CD1c-positive myeloid dendritic cell (primary cell): ENCODE data around the gene LPP.

Source experiments
- DNase-seq: peaks from one replicate; pipeline ENCODE4 v3.0.0-alpha.2; 2016; ENCODE audit errors: extremely low spot score

LPP gene

DNA sequence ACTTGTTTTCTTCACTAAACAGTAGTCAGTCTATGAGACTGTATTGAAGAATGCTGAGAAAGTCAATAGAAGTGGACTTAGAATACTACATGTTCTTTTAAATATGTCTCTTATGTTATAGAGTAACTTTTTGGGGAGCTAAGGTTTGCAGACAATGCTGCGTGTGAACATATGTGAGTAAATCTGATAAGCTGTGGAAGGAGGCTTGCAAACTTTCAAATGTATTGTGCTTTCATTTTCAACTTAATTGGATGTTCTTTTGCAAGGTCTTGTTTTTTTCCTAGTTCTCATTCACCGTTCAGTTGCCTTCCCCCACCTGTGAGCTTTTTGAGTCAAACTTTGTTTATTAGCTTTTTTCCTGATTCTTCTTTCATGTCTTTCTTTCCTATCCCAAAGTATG lies 176.2 kb downstream of the LPP start:
- no peak for DNase-seq

DNA sequence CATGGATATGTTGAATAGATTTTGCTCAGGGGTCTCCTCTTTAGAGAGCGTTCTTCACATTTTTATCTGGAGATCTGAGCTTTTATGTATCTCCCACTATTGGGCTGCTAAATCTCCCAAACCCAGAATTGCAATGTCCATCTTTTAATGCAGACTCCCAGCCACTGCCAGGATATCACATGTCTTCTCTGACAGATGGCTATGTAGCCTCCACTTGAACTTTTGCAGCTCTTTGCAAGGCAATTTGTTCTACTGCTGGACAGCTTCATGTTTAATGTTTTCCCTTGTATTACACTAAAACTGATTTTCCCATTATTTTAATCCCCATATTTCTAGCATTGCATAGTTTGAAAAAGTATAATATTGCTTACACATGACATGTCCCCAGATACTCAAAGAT lies 177.2 kb downstream of the LPP start:
- DNase-seq: no peak

DNA sequence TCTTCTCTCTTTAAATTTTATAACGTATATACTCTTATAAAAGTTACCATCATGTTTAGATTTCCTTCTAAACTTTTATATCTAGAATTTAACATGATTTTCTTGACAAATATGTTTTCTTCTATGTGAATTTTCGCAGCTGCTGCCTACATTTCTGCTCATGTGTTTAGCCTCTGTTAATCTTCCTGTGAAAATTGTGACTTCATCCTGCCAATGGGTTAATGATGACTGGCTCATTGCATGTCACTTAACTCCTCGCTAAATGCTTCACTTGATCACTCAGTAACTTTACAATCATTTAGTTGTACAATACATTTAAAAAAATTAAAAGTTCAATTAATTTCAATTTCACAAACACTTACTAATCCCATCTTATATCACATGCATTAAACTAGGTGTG lies 178.1 kb downstream of the LPP start:
- no peak for DNase-seq

DNA sequence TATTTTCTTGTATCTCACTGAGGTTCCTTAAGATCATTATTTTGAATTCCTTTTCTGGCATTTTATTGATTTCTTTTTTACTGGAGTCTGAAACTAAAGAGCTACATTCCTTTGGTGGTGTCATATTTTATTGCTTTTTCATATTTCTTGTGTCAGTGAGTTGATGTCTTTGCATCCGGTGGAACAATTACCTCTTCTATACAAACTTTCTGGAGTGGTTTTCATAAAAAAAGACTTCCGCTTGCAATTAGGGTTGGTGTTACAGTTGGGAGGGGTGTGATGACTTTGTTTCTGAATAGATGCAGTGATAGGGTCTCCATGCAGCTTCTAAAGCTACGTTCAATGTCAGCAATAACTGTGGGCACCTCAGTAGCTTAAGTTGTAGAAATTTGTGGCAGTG lies 181.7 kb downstream of the LPP start:
- no peak for DNase-seq

DNA sequence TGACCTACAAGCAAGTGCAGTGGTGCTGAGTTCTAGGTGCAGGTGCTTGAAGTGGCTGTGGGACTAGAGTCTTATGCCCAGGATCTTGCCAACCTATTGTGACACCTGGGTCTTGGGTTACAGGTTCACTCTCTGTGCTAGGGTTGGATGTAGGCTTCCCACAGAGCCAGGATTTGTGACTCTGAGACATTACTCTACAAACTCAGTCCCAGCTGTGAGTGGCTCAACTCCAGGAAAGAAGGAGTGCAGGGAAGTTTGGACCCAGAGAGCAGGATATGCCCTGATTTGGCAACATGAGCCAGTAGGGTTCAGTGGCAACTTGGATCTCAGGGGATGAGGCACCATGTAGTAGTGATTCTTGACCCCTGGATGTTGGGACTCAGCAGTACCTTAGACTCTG lies 182.2 kb downstream of the LPP start:
- DNase-seq: no peak

DNA sequence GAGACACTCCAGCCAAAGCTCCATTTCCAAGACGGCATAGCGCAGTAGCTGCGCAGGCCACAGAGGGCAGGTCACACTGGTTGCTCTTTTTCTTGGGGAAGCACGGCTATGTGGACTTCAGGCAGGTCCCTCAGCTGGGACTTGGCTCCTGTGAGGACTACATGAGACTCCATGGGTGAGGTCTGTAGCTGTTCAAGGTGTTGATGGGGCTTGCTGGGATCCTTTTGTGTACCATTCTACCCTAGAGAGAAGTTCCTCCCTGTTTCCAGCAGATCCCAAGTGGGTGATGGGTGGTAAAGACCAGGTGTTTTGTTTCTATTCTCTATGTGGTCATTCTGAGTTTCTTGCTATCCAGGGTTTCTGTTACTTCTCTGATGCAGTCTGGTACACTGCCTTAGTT lies 183.3 kb downstream of the LPP start:
- no peak for DNase-seq

DNA sequence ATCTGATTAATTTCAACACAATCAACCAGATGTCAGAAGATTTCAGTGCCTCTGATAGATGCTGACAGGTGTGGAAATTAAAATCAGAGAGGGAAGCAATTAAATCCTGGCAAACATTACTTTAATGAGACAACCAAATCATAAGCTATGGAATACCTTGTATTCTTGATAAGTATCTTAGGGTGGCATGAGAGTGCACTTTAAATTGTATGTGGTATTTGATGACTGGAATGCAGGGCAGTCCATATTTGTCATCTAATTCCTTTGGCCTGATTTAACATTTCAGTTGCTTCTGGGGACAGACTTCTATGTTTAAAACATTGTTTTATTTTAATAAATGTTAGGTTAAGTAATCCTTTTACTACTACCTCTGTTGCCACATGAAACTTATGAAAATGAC lies 184.1 kb downstream of the LPP start:
- DNase-seq: no peak

DNA sequence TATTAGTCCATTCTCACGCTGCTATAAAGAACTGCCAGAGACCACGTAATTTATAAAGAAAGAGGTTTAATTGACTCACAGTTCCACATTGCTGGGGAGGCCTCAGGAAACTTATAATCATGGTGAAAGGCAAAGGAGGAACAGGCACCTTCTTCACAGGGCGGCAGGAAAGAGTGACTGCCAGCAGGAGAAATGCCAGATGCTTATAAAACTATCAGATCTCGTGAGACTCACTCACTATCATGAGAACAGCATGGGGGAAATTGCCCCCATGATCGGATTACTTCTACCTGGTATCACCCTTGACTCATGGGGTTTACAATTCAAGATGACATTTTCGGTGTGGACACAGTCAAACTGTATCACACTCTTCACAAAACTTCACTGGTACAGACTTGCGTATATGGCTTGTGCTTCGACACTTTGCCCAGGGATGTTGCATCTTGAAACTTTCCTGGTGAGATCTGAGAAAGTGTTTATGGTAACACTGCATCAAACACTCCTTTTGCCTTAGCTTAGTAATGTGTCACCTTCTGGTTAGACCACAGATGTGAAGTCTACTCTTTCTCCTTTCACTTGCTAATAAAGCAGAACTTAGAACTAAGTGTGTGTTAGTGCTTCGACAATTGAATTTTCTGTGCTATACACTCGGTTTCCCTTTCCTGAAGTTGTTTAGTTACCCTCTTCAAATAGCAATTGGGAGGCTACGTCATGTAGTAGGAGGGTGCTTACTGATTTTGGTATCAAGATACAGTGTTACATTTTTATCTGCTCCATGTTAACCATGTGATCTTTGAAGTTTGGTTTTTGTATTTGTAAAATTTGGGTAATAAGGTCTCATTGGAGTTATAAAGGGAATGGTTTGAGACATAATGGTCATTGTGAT lies 185.7 kb downstream of the LPP start:
- peak; percentile 10 for DNase-seq

DNA sequence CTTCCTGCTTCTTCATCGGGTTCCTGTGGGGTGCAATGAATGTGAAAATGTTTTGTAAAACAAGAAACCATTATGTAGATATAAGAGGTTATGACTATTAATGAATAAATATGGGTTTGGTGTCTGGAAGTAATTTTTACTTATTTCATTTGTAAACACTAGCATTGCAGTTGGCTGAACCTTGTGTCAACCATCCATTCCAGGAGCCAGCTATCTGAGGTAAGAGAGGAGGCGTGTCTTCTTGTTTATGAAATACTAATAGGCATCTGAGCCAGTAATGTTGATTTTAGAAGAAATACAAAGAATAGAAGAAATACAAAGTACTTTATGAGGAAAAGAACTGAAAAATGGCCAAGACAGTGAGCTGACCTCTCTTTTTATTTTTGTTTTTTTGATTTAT lies 187.5 kb downstream of the LPP start:
- DNase-seq: no peak

DNA sequence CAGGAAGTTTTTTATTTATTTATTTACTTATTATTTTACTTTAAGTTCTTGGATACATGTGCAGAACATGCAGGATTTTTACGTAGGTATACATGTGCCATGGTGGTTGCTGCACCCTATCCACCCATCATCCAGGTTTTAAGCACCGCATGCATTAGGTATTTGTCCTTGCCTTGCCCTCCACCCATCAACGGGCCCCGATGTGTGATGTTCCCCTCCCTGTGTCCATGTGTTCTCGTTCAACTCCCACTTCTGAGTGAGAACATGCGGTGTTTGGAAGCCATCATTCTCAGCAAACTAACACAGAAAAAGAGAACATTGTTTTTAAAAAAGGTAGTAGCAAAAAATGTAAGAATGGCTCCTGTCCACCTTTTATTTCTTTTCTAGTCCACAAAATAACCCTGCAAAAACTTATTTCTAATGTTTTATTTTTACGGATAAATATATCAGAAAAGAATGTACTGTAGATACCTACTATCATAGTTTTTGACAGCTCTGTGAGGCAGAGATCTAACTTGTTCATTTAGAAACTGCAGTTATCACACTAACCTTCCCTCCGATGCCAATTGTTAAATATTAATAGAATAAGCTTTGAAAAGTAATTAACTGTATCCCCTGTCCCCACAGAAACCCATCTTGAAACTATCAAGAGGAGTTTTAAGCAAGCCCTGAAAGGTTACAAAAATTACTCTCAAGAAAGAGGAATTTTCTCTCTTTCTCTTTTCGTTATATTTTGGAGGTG lies 189.2 kb downstream of the LPP start:
- DNase-seq: no peak

DNA sequence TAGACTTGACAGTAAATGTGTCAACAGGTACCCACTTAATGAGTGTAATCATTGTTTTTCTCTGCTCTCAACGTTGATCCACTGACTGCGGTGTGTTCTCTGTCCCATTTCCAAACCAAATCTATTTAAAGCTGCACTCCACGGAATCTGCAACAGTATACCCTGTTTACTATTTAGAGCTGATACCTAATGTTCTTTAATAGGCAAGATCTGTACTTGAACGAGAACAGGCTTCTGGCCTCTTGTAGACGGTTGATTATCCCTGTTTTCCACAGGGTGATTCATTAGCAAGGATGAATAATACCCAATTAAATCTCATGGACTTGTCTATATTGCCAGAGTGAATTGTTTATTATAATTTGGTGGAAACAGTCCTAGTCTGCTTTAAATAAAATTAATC lies 189.9 kb downstream of the LPP start:
- DNase-seq: no peak

DNA sequence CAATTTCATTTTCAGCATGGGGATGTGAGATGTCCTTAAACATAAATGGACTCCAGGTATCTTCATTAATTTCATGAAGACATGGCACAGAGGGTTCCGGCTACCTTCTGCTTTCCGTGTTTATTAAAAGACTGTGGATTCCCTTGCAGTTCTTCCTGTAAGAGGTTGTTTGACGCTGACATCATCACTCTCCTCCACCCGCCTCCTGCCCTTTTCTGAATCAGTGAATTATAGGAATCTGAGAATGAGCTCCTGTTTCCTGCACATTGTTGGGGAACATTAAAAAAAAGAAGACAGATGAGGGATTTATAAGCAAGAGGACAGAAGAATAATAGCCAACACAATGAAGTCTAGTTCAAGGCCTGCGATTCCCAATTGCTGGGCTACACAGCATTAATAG lies 191.3 kb downstream of the LPP start:
- peak; percentile 11 for DNase-seq

DNA sequence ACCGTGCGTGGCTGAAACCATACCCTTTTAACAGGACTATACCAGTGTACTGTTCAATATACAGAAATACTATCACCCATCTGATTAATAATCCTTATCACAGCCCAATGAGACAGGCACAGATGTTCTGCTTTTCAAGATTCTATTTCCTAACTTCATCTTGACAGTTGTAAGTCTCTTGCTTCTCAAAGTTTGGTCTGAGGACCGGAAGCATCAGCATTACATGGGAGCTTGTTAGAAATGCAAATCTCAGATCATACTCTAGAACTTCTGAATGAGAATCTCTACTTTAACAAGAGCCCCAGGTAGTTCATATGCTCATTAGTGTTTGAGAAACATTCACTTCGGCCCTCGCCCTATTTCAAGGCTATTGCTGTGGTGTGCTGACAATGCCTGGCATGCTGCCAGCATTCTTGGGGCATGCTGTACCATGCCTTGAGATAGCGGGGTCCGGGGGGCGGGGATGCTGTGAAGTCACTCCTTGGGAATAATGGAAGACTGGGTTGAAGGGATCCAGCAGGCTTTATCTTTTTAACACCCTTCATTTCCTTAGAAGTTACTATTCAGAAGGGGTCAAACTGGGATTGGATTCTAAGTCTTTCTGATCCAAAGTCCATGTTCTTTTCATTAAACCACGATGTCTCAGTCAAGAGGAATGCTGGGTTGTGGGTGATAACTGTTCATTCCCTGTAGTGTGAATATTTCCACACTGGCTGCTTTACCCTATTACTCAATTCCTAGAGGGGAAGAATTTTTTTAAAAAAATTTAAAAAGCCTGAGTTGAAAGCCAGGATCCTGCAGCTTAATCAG lies 194.7 kb downstream of the LPP start:
- DNase-seq: peak; percentile 45

DNA sequence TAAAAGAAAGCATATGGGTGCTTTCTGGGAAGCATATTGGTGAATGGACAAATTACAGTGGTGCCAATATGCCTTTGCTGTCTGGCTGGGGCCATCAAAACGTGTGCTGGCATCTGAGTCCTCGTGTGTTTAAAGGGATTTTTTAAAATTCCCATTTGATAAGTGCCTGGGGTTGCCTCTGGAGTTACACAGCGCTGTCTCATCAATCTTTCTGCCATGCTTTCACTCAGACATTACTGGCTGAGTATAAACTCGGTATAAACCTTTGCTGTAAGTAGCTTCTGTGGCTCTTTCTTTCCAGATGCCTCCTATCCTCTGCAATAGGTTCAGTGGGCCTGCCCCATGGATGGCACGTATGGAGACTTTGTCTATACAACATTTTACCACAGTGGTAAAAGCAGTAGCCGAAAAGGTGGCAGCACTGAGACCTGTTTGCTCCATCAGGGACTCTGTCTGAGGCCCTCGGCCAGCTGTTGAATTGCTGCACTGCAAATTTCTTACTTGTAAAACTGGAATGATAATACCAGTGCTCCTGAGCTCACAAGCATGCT lies 195.5 kb downstream of the LPP start:
- DNase-seq: no peak

DNA sequence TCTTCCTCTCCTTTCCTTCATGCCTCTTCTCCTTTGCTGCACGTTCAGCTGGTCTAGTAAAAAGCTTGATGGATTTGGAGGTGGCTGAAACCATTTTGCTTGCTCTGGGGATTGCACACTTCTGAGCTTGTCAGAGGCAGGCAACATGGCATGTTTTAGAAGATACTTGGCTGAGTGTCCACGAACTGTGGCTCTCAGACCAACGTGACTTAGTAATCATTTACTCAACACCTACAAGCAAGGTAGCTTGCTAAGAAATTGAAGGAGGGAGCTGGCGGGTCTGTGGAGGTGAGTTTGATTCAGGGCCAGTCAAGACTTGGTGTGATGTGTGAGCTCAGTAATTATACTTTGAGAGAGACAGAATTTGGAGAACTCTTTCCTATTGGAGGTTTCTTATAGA lies 196.0 kb downstream of the LPP start:
- DNase-seq: no peak

DNA sequence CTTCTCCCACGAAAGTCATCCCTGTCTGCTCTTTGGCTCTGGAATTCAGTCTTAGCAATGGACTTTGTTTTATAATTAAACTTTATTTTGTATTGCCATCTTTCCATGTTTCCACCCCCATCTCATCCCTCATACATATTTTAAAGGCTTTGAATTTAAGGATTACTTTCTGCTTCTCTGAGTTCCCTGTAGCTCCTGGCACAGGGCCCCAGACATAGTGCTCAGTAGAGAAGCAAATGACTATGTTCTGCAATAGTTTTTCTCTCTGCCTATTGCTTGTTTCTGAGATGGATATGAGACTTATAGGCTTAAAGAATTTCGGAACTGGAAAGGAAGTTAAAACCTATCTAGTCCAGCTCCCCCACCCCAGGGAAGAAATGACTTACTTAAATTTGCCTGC lies 197.0 kb downstream of the LPP start:
- DNase-seq: no peak

DNA sequence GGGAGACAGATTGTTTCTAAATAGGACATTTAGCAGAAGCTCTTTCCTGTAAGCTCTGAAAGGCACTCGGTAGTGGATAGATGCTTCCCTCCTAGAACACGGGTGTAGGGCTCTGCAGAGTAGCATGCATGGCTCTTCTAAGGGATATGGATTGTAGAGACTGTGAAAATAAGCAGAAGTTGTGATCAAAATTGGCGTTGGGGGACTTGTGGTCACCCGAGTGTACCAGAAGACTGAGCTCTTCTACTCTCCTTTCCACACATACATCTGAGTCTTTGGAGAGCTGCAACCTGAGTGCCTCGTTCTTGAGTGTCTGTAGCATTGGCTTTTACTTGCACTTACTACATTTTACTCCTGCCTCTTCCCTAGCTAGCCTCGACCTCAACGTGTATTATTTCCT lies 197.7 kb downstream of the LPP start:
- no peak for DNase-seq

DNA sequence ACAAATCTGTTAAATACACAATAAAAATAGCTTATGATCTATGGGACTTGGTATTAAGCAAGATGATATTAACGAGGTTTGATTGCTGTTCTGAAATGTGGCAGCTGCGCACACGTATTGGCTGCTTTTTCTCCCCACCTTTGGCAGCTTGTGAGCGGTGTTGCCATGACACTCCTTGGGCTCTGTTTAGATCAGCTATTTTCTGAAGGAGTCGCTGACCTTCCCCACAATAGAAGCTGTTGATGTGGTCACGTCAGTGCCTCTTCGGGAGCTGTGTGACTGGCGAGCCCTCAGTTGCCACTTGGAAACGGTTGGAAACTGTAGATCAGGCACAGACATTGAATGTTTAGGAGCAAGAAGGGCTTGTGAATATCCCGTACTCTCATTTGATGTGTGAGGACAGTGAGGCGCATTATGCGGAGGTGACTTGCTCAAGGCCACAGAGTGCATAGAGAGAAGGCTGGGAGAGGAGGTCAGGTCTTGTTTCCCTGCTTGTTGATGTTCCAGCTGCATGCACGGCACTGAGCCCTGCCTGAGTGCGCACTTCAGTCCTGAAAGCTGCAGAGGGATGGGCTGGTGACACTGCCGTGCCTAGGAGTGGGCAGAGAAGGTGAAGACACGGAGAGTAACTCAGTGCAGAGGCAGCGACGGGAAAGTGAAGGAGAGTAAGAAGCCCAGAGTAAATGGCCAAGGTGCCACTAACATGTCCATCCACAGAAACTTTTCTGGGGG lies 198.4 kb downstream of the LPP start:
- no peak for DNase-seq

DNA sequence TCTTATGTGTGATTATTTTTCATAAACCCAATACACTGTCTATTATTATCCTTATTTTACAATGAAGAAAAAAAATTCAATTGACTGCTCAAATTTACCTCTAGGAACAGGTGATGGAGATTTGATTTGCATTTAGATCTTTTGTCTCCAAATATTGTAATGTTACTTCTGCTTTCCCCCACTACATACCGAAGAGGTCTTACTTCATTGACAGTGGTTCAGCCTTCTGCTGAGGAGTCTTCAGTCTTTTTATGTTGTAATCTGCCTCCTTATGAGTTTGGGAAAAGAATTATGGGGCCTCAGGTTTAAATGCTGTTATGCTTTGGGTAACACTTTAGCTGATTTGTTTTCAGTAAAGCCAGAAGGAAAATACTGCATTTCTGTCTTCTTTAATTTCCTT lies 199.5 kb downstream of the LPP start:
- DNase-seq: no peak

DNA sequence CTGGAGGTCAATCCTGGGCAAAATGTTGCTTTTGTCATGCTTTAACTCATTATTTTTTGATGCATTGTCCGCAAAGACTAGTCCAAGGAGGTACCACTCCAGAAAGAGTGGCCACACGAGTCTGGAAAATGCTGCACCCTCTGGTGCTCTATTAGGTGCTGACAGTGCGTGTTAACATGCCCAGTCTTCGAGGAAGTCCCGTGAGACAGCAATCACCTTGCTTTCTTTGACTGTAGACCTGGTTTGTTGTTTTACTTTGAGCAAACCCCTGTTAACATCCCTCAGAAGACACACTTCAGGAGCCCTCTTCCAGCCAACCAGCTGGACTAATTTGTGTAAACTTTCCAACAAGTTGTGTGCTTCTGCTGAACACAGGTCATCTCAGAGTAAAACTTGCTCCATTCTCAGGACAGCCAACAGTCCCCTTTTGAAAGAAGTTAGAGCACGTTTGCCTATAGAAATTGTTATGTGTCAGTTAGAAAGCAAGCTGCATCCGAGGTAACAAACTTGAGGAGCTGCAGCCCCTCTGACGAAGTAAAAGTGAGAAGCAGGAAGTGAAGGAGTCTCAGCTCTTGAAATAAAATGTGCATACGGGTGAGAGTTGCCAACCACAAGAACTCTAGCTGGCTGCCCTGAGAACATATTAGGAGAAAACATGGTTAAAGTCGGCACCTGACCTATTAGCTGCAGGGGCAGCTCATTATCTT lies 205.0 kb downstream of the LPP start:
- DNase-seq: peak; percentile 31

DNA sequence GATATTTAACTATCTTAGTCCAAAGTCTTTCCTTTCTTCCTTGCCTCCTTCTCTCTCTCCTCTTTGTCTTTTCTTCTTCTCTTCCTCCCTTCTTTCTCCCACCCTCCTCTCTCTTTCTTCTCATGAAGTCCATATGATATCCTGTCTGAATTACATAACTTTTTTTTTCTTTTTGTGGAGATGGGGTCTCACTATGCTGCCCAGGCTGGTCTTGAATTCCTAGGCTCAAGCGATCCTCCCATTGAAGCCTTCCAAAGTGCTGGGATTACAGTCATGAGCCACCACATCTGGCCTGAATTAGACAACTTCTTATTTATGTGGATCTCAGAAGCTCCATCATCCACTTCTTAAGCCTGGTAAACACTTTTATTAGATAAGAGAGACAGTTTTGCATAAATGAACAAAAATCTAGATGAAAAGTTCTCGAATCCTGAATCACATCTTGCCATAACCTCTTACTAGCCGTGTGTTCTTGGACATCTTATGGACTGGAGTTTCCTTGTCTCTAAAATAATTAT lies 206.5 kb downstream of the LPP start:
- DNase-seq: no peak
